GM18517 (cell line): ENCODE measurements around the gene CTCF.

Source experiments
- ATAC-seq: cut with Tn5 transposase; IDR thresholded peaks from one replicate; pipeline ENCODE4 v1.9.1; 2021; ENCODE audit warnings: mild to moderate bottlenecking, moderate library complexity; ENCODE audit not compliant: unreplicated experiment

The CTCF gene

DNA sequence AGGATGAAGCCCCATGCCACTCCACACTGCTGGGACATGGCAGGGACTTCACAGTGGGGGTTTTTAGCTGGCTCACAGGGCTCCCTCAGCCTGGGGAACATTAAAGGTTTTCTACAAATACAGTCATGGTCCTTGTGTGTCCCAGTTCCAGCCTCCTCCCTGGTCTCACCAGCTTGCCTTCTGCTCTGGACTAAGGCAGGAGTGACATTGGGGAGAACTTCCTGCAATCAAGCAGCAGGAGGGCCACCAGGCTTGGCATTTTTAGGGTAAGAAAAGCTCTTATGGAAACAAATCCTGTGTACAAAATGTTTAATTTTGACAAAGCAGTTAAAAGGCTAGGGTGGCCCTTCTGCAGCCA, 100.3 kb downstream of the CTCF start:
- ATAC-seq = no peak

DNA sequence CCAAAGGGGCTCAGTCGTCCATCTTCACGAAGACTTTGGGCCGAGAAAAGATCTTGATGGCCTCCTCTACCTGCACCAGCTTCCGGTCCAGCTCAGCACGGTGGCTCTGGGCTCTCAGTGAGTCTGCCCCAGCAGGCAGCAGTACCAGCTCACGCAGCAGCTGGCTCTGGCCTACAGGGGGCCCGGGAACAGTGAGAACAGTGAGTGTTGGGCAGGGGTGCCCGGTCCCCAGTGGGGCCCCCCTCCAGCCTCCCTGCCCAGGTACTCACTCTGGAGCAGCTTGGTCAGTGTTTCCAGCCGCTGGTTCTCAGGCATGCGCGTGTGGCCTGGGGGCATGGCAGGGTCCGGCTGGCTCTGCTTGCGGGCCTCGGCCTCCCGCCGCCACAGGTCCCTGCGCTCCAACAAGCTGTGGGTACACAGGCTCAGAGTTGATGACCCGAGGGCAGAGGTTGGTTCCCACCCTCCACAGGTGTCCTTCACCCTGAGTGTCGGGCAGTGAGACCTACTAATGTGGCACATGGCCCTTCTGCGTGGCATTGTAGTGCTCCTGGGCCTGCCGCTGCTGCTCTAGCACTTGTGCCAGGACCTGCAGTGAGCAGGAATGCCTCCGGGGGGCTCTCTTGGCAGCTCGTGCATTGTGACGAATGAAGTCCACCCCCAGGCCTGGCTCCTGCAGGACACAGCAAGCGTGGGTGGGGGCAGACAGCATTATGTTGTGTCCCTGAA, 101.0 kb downstream of the CTCF start:
- no peak for ATAC-seq

DNA sequence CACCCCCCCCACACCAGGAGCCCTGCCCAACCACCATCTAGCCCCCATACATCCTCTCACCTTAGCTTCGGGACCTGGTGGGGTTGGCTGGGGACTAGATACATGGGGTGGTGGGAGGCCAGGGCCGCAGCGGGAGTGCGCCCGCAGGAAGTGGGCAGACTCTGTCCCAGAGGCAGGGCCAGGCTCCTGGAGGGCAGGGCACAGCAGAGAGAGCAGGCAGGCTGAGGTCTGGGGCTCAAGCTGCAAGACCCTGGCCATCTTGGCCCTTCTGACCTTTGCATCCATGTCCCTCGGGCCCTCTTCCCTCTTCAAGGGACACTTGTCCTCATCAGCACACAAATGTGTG, 101.5 kb downstream of the CTCF start:
- no peak for ATAC-seq

DNA sequence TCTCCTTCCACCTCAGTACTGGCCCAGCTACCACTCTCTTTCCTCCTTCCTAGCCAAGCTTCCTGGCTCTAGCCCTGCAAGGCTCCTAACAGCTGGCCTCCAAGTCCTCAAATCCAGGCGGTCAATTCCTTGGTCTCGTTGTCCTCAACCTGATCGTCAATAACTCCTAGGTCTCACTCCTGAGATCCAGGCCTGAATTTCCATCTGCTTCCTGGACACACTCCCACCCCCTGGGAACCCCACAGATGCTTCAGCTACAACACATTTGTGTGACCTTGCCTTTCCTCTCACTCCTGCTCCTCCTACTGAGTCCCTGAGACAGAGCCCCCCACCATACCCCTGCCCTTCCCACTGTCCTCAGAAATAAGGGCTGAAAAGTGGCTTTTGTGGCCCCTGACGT, 101.9 kb downstream of the CTCF start:
- no peak for ATAC-seq

DNA sequence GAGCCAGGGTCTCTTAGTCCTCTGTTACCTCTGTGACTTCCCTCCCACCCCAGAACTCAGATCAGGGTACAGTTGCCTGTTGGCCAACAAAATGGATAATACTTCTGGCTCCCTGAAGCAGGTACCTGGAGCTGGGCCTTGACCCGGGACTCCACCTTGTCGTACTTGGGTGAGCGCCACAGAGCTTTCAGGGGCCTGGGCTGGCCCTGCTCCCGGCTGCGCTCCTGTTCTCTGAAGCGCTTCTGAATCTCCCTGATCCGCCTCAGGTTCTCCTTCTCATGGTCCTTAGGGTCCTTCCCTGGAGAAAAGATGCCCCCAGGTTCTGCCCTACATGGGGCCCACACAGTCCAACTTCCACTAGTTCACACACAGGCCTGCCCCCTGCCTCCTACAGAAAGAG, 102.5 kb downstream of the CTCF start:
- no peak for ATAC-seq

DNA sequence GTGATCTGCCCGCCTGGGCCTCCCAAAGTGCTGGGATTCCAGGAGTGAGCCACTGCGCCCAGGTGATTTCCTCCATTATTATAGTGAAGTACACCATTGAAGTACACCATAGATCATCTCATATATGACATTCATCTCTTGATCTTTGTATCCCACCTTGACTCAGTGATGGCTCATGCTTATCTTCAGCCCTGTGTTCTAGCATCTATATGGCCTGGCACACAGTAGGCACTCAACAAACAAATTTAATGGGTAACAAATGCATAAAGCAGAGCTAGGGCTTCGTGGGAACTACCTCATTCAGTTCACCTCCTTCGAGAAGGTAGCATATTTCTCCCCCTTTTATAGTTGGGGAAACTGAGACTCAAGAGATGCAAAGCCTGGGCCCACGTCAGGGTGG, 103.3 kb downstream of the CTCF start:
- no peak for ATAC-seq

DNA sequence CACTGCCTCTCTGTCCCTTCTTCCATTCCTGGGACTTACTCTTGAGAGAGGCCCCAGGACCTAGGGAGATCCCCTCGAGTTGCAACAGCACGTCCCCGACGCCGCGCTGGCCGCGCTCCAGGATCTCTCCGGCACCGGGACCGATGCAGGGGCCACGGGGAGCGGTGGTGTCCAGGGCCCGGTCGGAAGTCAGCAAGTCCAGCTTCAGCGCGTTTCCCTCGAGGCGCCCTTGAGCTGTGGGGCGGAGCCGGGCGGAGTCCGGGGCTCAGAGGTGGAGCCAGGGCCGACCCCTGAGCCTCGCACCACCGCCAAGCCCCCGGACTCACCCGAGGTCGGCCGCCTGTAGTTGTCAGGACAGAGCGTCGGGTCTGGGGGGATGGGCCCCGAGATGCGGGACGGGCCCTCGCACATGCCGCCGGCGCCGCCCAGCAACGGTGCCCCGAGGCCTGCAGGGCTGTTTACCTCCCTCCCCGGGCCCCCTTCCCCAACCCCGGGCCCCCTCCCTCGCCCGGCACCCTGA, 103.8 kb downstream of the CTCF start:
- ATAC-seq = no peak

DNA sequence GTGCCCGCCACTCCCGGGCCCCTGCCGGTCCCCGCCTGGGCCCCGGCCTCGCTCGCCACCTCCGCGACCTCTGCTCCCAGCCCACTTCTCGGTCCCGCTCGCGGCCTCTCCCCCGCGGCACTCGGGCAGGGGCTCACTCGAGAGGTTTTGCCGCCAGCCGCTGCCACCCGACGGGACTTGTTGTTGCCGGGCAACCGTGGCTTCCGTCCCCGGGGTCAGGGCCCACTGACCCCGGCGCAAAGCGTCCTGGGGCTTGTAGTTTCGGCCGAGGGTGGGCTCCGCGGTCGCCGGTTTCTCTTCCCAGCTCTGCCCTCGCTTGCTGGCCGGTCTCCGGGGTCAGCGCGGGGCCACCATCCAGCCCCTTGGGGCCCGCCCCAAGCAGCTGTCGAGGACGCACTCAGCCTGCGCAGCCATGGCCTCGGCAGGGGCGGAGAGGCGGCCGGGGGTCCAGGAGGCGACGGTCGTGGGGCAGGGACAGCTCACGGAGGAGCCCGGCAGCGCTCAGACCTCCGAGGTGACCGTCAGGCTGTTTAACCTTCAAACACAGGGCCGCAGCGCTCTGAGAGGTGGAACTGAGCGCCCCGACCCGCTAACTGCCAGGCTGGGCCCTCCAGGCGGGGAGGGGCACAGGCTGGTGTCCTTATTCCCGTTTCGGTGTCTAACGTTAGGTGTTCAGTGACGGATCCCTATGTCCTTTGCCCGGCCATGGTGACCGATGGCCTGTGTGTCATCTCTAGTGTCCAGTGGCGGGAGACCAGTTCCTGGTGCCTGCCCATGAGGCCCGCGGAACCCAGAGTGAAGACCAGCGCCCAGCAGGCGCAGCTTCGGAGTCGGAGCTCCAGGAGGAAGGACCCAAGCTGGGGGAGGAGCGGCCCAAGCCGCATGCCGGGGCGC, 104.5 kb downstream of the CTCF start, which contains the start of the genes C16orf86 and ENKD1:
C16orf86 (plus strand) TSS at position 256 of the 894 bp plus-strand sequence; CDS start at position 413, 157 bp downstream.
ENKD1 (minus strand) TSS at position 192 of the 894 bp plus-strand sequence. CDS start 308 bp downstream, outside the sequence.
- ATAC-seq = no peak

DNA sequence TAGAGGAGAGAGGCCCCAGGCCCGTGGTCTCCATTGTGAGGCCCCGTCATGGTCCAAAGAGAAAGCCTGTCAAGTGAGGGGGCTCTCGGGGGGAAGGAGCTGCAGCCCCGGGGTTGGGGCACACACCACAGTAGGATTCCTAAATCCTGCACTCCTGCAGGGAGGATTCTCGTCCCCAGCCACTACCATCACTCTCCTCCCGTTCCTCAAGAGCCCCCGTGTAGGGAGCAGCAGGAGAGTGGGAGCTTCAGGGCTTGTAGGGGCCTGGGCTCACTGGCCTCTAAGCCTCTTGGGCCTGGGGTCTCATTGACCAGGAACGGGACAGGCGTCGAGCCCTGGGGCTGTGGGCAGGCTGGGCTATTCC, 105.1 kb downstream of the CTCF start:
- ATAC-seq = no peak

DNA sequence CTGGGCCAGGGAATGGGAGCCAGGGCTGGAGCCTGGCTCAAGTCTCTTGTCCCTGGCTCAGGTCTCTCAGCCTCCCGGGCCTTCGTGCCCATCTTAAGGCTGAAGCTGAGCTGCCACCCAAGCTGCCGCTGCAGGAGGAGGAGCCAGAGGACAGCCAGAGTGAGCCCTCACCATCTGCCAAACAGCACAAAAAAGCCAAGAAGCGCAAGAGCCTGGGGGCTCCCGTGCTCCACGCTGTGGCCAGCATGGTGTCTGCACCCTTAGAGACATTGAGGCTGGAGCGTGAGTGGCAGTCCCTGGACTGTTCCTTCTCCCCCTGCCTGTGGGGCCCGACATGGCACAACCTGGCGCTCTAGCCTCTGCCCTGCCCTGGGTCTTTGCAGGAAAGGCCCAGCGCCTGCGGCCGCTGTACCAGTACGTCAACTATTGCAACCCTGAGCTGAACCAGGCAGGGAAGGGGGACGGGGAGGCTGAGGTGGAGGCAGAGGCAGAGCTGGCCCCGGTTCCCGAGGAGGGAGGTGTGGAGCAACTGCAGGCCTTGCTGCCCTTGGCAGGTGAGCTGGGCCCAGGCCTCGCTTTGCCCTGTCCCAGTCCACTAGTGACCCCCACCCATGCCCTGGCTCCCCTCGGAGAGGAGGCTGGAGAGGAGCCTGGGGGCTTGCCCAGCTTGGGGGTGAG, 105.6 kb downstream of the CTCF start:
- peak; percentile 72 for ATAC-seq

DNA sequence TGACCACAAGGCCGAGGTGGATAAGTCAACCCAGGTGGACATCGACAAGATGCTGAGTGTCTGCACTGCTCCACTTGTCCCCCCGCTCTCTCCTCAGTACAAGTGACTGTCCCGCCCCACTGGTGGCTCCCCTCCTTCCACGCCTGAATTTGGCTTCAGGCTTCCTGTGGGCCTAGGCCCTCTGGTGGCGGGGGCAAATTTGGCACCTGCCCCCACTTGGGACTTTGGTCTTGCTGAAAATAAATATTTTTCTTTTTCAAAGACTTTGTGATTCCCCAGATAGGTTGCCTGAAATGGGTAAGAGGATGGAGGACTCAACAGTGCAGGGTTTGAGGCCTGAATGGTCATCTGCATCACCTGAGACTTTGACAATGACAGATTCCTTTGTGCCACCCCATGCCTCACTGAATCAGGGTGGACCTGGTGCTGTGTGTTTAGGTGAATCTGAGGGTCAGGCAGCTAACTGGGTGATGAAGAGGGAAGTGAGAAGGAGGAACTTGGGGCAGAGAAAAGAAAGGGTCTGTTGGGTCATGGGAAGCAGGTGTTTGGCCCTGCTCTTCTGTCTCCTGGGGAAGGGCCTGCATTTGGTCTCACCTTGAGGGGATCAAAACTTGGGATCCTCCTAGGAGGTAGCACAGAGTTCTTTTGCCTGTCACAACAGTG, 106.3 kb downstream of the CTCF start:
- no peak for ATAC-seq

DNA sequence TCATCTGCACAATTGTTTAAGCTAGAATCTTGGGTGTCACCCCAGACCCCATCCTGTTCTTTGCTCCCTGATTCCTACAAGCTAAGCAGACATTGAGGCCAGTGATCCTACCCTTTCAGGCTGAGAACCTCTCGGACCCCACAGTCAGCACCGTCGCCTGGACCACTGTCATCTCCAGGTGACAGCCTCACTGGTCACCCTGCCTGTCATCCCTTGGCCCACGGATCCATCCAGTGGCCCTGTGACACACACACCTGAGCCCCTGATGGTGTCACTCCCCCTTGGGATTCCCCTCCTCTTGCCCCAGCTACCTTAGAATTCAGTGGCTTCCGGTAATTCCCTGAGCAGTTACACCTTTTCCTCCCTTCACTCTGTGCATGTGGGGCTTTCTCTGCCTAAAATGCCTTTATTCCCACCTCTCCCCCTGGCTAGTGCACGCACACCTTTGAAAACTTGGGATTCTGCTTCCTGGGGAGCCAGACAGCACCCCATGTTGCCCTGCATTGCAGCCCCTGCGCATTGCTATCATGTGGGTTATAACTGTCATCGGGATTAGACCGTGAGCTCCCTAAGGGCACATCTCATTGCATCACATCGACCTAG, 107.3 kb downstream of the CTCF start:
- ATAC-seq = no peak

DNA sequence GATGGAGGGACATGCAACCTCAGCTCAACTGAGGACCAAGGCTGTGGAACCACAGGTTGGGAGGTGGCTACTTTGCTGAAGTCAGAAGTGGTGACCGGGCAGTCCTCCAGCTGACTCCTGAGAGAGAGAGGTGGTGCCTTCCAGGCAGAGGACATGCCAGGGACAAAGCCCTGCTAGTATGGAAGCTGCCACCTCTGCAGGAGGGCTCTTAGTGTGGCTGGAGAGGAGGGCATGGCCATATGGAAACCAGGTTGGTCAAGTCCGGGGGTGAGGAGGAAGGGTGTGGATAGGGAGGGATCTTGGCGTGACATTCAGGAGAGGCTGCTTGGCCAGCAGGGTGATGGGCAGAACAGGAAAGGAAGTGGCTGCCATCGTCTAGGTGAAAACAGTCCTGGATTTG, 110.0 kb downstream of the CTCF start:
- ATAC-seq = no peak

DNA sequence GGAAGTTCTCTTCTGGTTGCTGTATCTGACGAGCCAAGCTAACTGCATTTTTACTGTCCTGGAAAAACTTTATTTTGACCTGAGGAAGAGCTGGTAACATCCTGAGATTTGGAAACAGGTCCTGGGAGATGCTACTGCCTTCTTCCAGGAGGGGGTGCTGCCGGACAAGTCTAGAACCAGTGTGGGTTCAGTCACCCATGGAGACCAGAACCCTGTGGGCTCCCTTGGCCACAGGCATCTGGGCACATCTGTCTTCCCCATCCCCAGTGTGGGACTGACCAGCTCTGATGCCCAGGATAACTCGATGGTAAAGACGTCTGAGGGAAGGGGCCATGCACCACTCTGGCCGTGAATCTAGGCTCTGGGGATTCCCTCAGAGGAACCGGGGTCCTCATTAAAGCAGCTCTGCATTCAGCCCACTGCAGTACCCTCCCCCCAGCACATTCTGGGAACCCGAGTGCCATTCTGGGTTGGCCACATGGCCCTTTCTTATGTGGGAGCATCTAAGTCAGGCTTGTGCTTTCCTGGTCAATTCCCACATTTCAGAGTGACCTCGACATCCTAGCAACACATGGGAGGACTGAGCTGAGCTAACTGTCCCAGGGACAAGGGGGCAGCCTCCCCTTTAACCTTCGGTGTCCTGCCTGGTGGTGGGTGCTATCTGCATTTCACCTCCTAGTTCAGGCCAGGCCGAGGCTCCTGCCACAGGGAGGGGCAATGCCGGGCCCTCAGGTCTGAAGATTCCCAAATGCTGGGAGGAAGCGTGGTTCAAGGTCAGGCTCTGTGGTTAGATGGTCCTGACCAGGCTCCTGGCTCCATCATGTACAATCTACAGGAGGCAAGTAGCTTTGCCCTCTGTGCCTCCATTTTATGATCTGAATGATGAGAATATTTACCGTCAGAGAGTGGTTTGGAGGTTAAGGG, 110.7 kb downstream of the CTCF start:
- ATAC-seq = no peak

DNA sequence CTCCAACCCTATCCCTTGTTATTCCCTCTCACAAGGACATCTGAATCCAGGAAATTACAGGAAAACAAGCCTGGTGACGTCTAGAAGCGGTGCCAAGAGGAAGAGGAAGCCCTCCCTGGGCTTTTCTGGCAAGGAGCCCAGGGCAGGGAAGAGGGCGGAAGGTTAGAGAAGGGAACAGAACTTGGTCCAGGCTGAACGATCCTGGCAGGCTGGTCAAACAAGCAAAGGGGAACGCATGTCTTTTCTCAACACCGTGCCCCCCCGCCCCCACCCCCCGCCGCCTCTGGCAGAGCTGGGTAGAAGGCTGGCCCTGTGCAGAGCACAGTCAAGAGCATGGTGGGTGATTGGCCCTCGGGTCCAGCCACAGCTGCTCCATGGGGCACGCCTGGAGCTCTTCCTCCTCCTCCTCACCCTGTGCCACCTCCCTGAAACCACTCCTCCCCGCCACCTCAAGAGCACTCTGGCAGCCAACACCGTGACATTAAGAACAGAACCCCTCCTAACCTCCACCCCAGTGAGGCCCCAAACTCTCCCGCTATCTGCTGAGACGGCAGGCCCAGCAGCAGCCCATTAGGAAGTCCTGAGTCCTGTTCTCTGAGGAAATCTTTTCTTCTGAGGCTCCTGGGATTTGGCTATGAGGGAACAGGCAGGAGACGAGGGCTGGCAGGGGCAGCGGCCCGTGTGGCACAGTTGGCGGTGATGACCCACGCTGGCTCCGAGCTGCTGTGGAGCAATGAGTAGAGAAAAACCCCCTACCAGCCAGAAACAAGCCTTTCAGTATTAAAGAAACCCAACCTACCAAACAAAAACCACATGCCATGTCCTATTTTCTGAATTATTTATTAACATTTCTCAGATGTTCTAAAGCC, 111.6 kb downstream of the CTCF start:
- no peak for ATAC-seq

DNA sequence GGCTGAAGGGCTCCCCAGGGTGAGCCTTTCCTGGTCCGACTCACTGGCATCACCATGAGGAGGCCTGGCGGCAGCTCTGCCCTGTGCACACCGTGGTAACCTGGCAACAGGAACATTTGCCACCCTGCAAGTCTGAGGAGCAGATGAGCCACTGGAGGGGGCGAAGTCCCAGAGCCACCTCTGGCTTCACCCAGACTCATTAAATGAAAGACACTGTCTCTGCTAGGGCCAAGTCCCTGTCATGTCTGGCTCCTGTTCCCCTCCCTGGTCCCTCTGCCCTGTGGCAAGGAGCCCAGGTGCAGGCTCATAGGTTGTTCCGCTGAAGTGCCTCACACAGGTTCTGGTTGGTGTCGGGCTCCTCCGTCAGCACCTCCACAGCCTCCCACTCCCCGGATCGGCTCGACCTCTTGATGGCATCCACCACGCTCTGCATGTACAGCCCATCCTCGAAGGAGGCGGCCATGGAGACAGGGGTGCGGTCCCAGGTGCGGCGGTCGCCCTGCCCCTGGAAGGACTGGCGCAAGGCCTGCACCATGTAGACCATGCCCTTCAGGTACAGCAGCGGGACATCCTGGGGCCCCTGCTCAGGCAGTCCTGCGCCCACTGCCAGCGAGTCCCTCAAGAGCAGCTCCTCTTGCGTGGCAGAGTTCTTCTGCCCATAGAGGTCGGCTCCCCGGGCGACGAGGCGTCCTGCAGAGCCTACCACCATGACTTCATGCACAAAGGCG, 112.7 kb downstream of the CTCF start:
- no peak for ATAC-seq

DNA sequence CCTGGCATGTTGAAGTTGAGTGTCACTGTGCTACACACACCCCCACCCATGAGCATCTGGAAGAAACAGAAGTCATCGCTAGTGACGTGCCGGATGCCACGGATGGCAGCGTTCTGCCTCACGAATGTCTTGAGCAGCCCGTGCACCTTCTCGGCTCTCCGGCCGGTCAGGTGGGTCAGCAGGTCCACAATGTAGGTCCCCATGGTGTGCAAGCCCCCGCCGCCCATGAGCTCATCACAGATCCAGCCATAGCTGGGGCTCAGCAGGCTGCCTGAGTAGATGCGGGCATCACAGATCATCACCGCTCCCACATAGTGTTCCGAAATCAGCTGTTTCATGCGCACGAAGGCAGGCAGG, 113.2 kb downstream of the CTCF start:
- ATAC-seq = no peak

DNA sequence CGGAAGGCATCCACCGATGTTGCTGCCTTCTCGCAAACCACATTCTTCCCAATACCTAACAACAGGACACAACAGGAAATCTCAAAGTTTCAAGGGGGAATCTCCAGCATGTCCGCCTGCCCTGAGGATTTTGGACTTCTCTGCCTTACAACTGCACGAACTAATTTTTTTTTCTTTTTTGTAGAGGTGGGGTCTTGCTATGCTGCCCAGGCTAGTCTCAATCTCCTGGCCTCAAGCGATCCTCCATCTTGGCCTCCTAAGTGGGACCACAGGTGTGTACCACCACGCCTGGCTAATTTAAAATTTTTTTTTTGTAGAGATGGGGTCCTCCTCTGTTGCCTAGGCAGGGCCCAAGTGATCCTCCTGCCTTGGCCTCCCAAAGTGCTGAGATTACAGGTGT, 113.7 kb downstream of the CTCF start:
- no peak for ATAC-seq
